ENCODE results near the gene CAVIN2.

Gene CAVIN2

DNA sequence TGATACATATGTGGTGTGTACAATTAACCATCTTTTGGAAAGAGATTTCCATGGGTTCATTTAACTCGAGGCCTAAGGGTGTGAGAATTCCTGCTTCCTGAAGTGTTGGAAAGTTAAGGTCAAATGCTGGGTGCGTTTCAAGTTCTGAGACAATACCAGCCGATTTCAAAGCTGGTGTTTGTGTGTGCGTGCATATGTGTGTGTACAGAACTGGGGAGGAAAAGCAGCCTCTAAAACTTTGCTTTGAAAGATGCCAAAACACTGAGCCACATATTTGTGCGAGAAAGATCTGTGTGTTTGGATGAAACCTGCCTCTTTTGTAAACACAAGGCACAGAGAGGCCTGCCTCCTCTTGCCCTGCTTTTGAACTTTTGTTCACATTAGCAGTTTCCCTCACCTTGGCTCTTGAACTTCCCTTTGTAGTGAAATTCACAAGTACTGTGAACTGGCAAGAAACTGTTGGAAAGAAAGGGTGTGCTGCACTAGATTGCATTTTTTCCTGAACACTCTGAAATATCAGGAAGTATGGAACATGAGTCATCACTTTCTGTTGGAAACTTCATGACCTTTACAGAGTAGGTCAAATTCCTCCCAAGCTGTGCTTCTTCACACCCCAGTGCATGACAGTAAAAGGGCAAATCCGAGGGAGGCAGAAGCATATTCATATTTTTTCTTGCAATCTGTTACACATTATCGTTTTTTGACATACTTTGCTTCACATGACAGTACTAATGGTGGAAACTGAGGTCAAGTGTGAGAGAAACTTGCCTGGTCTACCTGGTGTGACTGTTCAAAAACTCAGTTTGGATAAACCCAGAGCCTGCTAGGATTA, 20.0 kb upstream of the CAVIN2 start:
- peak; percentile 85 for DNase-seq (ENCODE audit: low read depth)
- no peak overlapping the region for H3K4me3 ChIP-seq (ENCODE audit: low read depth, low read length)

DNA sequence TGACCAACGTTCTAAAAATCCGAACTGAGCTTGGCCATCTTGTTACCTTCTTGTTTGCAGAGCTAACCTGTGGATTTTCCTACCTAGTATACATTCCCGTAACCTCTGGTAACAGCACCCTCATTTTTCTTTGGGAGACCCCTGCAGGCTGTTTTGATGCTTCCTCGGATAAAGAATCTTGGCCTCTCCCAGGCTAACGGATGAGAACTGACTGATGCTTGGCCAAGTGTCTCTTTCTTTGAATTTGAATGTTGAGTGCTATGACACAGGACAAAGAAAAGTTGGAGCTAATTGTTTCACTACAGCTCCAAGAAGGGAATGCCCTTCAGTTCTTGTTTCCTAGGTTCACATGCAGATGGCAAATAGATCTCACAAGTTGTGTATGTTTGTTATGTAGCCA, 19.3 kb upstream of the CAVIN2 start:
- DNase-seq (ENCODE audit: low read depth) = no peak
- no peak overlapping the region for H3K4me3 ChIP-seq (ENCODE audit: low read depth, low read length)

DNA sequence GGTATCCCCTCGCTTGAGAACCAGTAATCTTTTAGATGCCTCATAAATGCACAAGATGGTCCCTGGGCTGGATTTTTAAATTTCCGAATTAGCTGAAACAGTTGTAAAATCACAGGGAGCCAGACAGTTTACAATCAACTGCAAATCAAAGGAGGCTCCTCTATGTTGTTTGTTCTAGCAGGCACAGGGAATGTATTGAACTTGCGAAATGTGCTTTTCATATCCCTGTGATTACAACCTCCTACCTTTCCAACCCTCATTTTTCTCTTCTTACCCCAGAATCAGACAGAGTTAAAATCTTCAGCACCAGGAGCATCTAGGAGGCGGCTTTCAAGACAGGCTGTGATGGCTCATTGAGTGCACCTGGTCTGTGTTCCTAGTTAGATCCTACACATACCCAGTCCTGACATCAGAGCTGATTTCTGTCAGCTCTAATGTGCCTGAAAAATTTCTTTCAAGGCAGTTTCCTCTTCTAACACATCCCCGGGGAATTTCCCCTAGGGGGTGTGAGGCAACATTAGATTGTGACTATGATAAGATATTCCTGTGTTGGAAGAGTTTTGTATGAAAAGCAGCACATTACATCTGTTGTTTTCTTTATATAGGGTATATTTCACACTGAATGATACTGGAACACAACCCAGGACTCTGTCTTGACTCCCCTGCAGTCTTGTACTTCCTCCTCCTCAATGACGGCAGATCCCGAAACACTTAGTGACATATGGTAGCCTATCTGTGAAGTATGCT, 17.9 kb upstream of the CAVIN2 start:
- no peak overlapping the region for H3K4me3 ChIP-seq (ENCODE audit: low read depth, low read length)
- no peak for DNase-seq (ENCODE audit: low read depth)

DNA sequence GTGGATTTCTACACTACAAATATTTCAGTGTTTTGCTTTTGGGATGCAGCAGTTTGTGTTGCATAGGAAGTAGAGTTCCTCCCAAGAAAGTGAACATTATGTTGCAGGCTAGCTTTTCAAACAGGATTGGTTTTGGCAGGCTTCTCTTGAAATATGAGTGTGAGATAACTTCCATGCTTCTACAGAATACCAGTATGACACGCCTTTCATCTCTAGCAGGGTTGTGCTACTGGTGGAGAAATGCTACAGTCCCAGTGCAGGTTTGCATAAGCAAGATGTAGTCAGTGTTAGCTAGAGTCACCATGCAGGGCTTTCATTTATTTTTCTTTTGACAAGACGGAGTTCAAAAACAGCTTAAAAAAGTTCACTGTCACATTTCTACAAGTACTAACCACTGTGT, 17.1 kb upstream of the CAVIN2 start:
- H3K4me3 ChIP-seq (ENCODE audit: low read depth, low read length) = no peak overlapping the region
- no peak for DNase-seq (ENCODE audit: low read depth)

DNA sequence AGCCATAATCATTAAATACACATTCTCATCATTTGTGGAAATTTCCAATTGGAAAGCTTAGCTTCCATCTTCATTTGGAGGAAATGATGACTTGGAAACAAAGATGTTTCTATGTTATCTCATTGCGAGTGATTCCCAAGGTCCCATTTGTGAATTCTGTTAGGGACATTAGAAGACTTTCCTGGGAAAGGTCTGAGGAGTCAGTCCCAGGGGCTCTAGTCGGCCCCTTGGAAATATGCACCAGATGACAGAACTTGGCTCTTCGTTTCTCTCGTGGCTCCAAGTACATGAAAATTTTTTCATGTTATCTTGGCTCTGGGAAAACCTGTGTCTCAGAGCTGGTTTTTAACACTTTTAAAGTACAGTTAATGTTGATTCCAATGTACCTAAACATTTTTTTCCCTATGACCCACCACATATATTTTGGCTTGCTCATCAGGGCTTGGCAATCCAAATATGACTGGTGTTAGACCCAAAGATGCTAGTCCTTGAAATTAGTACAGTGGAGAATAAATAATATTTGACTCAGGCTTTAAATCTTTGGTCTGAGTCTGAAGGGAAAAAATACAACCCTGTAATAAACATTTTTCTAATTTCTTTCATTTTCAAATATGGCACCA, 15.4 kb upstream of the CAVIN2 start:
- DNase-seq (ENCODE audit: low read depth) = no peak
- no peak overlapping the region for H3K4me3 ChIP-seq (ENCODE audit: low read depth, low read length)

DNA sequence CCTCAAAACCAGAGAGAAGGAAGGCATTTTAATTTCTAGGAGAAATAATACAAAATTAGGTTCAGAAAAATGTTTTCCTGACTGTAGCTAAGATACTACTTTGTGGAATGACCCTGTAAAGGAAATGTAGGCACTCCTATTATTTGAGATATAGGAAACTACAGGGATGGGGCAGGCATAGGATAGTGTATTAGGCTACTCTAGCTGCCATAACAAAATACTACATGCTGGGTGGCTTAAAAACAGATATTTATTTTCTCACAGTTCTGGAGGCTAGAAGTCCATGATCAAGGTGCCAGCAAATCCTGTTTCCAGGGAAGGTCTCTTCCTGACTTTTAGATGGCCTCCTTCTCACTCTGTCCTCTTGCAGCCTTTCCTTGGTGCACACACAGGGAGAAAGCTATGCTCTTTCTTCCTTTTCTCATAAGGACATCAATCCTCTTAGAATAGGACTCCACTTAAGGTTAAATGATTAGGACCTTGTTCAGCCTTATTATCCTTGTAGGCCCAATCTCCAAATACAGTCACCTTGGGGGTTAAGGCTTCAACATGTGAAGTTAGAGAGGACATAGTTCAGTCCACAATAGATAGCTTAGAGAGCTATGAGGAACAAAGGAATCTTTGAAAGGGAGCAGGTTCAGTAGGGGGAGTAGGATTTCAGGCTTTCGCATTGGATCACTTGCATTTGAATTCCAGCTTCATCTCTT, 14.0 kb upstream of the CAVIN2 start:
- no peak overlapping the region for H3K4me3 ChIP-seq (ENCODE audit: low read depth, low read length)
- no peak for DNase-seq (ENCODE audit: low read depth)

DNA sequence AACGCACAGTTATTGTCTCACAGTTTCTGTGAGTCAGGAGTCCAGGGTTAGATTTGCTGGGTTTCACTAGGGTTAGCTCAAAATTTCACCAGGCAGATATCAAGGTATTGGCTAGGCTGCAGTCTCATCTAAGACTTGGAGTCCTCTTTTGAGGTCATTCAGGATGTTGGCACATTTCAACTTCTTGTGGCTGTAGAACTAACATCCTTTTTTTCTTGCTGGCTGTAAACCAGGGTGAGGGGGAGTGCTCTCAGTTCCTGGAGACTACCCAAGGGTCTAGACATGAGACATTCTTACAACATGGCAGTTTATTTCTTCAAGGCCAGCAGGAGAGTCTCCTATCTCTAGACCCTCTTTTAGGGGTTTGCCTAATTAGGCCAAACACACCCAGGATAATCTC, 12.8 kb upstream of the CAVIN2 start:
- DNase-seq (ENCODE audit: low read depth) = no peak
- no peak overlapping the region for H3K4me3 ChIP-seq (ENCODE audit: low read depth, low read length)

DNA sequence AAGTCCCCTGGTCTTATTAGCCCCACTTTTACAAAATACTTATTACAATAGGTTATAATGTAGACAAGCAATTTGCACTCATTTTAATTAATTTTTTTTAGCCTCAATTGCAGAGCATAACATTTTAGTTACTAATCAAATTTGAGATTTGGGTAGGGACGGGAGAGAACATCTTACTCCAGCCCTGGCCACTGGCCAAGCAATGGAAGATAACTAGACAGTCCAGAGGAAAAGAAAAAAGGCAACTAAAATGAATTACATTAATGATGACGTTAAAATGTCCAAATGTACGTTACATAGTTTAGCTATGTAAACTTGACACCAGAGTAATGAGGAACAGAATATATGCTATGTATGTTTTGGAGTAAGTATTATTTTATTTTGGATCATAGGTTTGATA, 11.0 kb upstream of the CAVIN2 start:
- no peak overlapping the region for H3K4me3 ChIP-seq (ENCODE audit: low read depth, low read length)
- no peak for DNase-seq (ENCODE audit: low read depth)

DNA sequence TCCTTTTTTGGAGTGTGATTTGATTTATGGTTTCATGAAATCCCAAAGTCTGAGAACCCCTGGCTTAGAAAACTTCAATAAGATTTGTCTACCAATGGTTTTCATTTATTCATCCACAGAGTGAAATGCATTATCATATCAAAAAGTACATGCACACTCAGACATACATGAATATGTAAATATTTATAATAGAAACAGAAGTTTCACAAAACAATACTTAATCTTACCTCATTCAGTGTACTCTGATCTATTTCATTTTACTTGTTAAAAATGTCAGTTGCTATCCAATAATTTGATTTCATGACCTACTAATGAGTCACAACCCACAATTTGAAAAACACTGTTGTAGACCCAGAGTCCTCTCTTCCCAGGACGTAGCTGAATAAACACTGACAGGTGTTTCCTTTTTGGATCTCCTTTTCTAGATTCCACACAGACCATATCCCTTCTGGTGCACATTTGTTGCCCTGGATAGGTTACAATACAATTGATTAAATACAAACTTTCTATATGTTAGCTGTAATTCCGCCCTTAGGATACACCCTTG, 10.4 kb upstream of the CAVIN2 start:
- H3K4me3 ChIP-seq (ENCODE audit: low read depth, low read length) = no peak overlapping the region
- DNase-seq (ENCODE audit: low read depth) = no peak

DNA sequence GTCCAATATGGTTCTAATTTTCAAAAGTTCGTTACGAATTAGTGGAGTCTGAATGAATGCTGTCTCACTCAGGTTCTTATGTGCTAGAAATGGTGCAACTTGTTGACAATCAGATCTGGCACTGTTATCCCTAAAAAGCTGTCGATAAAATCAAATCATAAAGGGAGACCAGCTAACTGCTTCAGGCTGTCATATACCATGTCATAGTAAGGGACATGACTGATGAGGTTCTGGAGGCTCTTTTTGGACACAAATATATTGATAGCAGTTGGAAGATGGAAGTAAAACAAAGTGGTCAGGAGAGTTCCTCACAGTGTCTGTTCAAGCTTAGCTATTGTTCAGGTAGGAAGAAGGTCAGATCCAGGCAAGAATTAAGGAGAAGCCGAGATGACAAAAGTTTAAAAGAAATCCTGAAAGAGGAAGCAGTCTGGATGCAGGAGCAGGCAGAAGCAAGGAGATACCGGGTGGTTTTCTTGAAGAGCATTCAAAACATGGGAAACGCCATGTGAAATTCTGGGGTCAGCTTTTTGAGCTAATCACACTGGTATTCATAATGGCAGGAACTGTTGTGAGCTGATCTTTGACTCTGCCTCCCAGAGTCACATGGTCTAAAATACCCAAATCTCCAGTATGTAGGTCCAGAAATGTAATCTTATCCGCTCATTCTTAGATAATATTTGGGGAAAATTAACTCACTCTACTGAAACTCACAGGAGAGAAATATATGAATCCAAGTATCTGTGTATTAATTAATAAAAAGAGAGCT, 9.4 kb upstream of the CAVIN2 start:
- H3K4me3 ChIP-seq (ENCODE audit: low read depth, low read length) = no peak overlapping the region
- no peak for DNase-seq (ENCODE audit: low read depth)

DNA sequence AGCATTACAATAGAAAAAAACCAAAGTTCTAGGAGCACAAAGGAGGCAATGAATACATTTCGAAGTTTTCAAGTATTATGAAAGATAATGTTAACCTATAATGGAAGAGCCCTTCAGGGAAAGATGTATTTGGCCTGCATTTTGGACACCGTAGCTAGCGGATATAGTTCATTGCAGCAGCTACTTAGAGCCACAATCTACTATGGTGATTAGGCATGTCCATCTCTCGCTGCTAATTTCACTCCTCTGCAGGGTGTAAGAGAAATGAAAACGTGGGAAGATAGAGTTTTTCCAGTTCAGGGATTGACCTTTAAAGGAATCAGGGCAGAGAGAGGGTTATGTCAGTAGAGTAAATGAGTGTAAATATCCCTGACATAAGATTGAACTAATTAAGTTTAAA, 8.5 kb upstream of the CAVIN2 start:
- DNase-seq (ENCODE audit: low read depth) = no peak
- no peak overlapping the region for H3K4me3 ChIP-seq (ENCODE audit: low read depth, low read length)

DNA sequence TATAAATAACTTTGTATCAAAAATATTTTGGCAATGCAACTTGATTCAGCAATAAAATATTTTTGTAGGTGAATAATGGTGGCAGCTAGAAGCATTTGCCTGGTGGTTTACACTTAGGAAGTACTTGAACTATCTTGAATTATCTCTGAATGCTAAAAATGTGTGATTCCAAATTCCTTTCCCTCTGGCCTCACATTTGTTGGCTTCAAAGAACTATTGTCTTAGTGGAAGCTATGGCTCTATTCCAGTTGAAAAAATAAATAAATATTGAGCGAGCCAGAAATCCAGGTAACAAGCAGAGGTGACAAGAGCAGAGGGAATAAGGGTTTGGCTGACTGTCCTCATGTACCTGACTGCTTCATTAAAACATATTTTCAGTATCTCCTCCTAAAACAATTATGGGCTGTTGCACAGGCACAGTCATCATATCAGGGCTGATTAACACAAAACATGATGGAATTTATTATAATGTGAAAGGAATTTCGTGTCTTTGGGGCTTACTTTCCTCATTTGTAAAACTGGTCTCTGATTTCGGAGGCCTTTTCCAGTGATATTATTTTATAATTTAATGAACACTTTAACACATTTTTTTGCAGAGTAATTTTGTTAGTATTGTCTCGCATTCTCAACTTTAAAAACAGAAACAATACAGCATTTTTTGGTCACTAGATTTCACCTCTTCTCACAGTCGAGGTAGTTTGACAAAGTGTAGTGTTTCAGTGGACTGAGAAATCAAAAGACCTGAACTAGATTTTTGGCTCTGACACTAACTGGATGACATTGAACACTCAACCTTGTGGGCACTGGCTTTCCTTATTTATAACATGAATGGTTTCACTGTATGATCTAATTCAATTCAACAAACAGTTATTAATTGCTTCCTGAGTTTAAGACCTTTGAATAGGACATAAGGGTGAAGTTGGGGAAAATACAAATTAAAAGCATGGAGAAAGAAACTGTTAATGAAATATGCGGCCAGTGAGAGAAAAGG, 7.8 kb upstream of the CAVIN2 start:
- no peak overlapping the region for H3K4me3 ChIP-seq (ENCODE audit: low read depth, low read length)
- no peak for DNase-seq (ENCODE audit: low read depth)

DNA sequence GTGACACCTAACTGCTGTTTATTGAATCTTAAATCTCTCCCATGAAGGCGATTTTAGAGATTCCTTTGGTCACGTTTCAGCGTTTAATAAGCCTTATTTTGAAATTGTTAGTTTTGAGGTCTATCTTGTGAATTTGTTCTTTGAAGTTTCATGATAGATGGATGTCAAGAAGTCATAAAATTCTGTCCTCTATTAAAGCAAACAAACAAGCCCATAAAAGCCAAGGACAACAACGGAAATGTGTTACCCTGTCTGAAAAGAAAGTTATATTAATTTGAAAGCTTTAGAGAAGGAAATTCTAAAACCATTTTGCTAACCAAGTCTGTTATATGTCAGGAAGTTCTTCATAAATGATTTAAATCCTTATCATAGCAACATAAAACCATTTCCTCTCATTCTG, 7.0 kb upstream of the CAVIN2 start:
- no peak overlapping the region for H3K4me3 ChIP-seq (ENCODE audit: low read depth, low read length)
- DNase-seq (ENCODE audit: low read depth) = no peak

DNA sequence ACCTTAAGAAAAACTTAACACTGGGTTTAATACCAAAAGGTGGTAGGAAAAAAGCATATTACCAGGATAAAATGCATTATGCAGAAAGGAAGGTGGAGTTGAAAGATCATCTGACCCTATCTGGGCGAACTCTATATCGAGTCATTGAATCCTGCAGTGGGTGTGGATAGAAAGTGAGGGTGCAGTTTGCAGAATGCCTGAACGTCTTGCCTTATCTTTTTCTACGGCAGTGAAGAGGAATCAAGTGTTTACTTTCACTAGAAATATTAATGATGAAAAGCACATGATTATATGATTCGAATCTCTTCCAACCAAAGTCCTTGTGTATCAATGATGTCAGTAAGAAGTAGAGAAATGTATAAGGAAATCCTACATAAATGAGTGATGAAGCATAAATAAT, 4.3 kb upstream of the CAVIN2 start:
- H3K4me3 ChIP-seq (ENCODE audit: low read depth, low read length) = no peak overlapping the region
- no peak for DNase-seq (ENCODE audit: low read depth)

DNA sequence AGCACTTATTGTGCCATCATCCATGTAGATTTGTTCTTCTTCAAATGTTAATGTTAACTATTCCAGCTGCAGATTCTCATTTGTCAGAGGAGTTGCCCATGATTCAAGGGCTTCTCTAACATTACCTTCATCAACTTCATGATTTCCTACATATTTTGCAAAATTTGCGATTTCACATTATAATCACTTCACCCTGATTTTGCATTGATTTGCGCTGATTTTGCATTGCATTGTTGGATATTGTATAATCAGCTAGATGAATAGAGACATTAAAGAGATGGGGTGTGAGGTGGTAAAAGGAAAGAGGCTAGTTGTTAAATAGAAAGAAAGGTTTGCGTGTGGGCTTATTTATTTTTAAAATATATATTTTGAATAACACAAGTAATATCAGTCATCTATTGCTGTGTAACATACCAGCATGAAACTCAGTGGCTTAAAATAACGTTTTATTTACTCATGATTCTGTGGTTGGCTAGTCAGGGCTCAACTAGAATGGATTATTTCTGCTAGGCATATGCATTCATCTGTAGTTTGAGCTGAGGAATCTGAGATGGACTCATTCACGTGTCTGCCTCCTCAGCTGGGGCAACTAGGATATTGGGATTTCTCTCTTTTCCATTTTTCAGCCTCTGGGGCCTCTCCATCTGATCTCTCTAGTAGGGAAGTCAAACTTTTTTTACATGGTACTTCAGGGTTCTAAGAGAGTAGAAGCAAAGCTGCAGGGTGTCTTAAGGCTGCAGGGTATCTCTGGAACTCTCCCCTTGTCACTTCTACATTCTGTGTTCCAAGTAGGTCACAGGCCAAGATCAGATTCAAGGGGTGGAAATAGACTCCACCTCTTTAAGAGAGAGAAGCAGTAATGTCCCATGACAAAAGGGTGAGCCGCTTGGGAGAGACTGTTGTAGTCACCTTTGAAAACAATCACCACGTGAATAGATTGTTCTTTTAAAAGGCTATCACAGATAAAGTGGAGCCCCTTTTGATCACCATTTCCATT, 2.2 kb upstream of the CAVIN2 start:
- H3K4me3 ChIP-seq (ENCODE audit: low read depth, low read length) = no peak overlapping the region

DNA sequence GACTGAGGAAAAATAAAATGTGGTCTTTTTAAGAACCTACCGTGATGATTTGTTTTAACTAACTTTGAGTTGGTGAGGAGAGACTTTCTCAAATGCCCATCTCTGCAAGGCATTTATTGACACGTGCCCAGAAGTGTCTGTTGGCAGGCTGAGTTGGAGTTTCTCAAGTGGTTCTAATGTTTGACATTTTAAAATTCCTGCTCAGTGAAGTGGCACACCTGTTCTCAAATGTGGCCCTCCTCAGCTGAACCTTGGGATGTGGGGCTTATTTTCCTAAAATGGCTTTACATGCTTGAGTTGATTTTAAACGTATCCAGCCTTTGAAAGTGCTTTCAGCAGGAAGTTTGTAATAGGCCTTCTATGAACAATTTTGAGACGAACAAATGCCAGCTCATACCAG, 876 bp upstream of the CAVIN2 start:
- no peak for DNase-seq (ENCODE audit: low read depth)
- no peak overlapping the region for H3K4me3 ChIP-seq (ENCODE audit: low read depth, low read length)

More for the DNA sequence above, 2.2 kb upstream of the CAVIN2 start:
- no peak for DNase-seq (ENCODE audit: low read depth)

Data from skeletal muscle cell (primary cell).